ENCODE data around the gene LPP.

- TF ChIP-seq CTCF (IDR thresholded peaks at IDR 0.05; ENCODE audit: insufficient read depth, low read length, poor library complexity, severe bottlenecking) (no peak), EZH2phosphoT487 (conservative IDR thresholded peaks at IDR 0.05; ENCODE audit: low read length) (no peak)
Measured at GRCh38 chr3:188531210-188531609, 377.3 kb downstream of the LPP start.

All from SU-DHL-6 (cell line).